IgD-negative memory B cell (primary cell): Measurements from ENCODE around the gene ZNF280C. TPM values are rescaled to one million over a fixed set of nuclear protein-coding genes. Genes with fewer than 3 reads are reported as not detected.

Experiments used
- H3K27ac Mint-ChIP-seq, 3 donors: one replicate each; pipeline ENCODE4 v1.8.0; 2020 to 2022; ENCODE audit warnings: mild to moderate bottlenecking in 3 of 3, mixed read lengths in 3 of 3, moderate library complexity in 1 of 3
- H3K27me3 Mint-ChIP-seq: one replicate; pipeline ENCODE4 v1.8.0; 2021; ENCODE audit warnings: mixed read lengths
- H3K36me3 Mint-ChIP-seq: one replicate; pipeline ENCODE4 v1.8.0; 2020; ENCODE audit warnings: mild to moderate bottlenecking, mixed read lengths
- H3K4me1 Mint-ChIP-seq, 3 donors: one replicate each; pipeline ENCODE4 v1.8.0; 2020 to 2022; ENCODE audit warnings: mixed read lengths in 3 of 3, mild to moderate bottlenecking in 1 of 3
- H3K4me3 Mint-ChIP-seq, 4 donors: one replicate each; pipeline ENCODE4 v1.8.0; 2020 to 2022; ENCODE audit warnings: mild to moderate bottlenecking in 4 of 4, mixed read lengths in 4 of 4, moderate library complexity in 3 of 4
- H3K9me3 Mint-ChIP-seq, 3 donors: one replicate each; pipeline ENCODE4 v1.8.0; 2020 to 2021; ENCODE audit warnings: mixed read lengths in 3 of 3, mild to moderate bottlenecking in 1 of 3
- polyA plus RNA-seq: library from polyadenylated mRNA; unstranded; fragments of 300-500 nt; fragmentation: Illumina TruSeq; gene quantifications from one replicate; pipeline ENCODE4 v1.2.3, GENCODE V29; 2021

Gene ZNF280C
- polyA plus RNA-seq, 1 donor from 2014 or later = 1.9 TPM

DNA sequence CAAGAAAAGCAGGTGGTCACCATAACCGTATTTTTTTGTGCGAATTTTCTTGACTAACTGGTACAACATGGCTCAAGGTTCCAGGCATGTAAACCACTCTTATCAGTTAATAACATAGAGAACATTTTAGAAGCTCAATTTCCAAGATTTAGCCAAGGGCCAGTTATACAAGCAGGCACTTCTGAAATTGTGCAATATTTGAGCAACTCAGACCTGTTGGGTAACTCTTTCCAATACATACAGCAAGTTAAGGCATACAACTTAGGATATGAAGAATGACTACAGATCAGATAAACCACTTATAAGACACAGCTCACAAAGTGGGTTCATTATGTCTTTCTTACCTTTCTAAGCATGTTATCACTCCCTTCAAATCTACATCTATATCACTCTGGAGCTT lies 43.9 kb downstream of the ZNF280C start:
- Mint-ChIP-seq H3K4me1 (no peaks in the 10 kb centered on the region), H3K27me3 (no peaks in the 10 kb centered on the region), H3K27ac (no peak overlapping the region), H3K9me3 (no peaks in the 10 kb centered on the region), H3K36me3 (peaks cover 2% of the 10 kb centered on the region), H3K4me3 (no peak overlapping the region)

DNA sequence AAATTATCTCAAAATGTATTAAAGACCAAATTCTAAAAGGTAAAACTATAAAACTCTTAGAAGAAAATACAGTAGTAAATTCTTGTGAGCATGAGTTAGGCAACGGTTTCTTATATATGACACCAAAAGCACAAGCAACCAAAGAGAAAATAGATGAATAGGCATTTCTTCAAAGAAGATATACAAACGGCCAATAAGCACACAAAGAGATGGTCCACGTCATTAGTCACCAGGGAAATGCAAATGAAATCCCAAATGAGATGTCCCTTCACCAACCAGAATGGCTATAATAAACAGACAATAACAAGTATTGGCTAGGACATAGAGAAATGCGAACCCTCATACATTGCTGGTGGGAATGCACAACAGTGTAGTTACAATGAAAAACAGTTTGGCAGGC lies 52.4 kb downstream of the ZNF280C start:
- Mint-ChIP-seq H3K27ac (no peak overlapping the region), H3K27me3 (peaks cover 2% of the 10 kb centered on the region), H3K4me1 (no peaks in the 10 kb centered on the region), H3K4me3 (no peak overlapping the region), H3K36me3 (peaks cover 2% of the 10 kb centered on the region), H3K9me3 (peaks cover 0 to 4% (median 0%) of the 10 kb centered on the region in 3 donors)

DNA sequence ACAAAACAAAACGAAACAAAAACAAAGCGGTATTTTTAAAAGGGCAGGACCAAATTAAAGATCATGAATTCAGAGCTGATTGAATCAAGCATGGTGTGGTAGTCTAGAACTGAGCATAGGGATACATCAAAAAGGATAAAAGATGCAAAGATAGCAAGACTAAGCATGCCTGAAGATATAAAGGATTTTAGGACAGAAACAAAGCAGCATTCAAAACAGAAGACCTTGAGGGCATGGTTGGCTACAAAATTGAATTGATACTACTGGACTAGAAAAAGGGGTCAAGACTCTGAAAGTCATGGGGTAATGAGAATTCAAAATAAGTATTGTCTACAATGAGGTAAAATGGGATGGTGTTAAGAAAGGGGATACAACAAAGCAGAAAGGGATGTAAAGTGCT lies 55.3 kb downstream of the ZNF280C start:
- peak overlapping the region in 1 of 3 donors; percentile 44 for H3K27ac Mint-ChIP-seq

DNA sequence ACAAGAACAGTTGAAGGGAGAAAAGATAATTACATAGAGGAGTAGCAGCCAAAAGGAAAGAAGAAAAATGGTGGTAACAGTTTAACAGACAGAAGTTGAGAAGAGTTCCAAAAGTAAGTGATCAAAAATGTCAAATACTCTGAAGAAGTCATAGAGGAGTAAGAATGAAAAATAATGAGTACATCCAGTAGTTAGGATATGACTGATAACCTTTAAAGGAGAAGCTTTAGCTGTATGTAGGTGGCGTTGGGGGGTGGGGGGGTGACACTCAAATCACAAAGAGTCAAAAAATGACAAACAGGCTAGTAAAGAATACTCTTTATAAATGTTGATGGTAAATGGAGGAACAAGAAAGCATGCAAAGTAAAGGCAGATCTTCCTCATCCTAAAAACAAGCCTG lies 56.3 kb downstream of the ZNF280C start:
- Mint-ChIP-seq H3K4me1 (no peaks in the 10 kb centered on the region), H3K9me3 (peaks cover 0 to 4% (median 0%) of the 10 kb centered on the region in 3 donors), H3K27me3 (peaks cover 5% of the 10 kb centered on the region), H3K36me3 (peaks cover 2% of the 10 kb centered on the region), H3K4me3 (no peak overlapping the region), H3K27ac (peak overlapping the region in 1 of 3 donors; percentile 26)

More for the DNA sequence above, 55.3 kb downstream of the ZNF280C start:
- H3K9me3 Mint-ChIP-seq = peaks cover 0 to 4% (median 0%) of the 10 kb centered on the region in 3 donors
- H3K36me3 Mint-ChIP-seq = peaks cover 2% of the 10 kb centered on the region
- no peaks in the 10 kb centered on the region for H3K4me1 Mint-ChIP-seq
- peaks cover 5% of the 10 kb centered on the region for H3K27me3 Mint-ChIP-seq
- no peak overlapping the region for H3K4me3 Mint-ChIP-seq

DNA sequence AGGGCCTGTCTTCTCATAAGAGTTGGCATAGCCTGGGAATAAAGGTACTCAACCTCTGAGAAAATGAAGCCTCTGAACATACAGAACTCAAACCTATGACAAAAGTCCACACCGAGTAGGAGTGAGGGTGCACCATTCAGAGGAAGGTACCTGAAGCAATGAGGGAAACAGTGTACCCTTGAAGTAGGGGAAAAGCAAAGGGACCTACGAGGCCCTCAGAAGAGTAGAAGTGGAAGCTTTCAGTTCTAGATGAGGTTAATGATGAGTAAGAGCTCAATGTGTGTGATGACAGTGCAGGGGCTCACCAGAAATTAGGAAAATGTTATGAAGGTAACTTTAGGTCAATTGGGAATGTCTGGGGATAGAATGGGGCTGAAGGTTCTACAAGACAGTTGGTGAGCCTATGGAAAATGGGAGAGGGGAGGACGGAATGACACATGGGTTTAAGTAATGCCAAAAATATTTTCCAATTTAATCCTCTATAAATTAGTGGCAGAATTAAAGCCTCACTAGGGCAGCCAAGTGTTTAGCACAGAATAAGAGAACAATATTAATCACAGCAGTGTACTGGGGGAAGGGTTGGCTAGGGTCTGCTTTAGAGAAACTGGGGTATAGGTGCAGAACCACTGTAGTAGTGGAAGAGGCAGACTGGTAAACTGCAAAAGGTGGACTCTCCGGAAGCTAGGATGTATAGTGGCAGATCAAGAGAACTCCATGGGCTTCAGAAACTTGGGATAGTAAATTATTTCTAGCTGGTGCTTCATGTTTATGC lies 57.1 kb downstream of the ZNF280C start:
- H3K27ac Mint-ChIP-seq = no peak overlapping the region

DNA sequence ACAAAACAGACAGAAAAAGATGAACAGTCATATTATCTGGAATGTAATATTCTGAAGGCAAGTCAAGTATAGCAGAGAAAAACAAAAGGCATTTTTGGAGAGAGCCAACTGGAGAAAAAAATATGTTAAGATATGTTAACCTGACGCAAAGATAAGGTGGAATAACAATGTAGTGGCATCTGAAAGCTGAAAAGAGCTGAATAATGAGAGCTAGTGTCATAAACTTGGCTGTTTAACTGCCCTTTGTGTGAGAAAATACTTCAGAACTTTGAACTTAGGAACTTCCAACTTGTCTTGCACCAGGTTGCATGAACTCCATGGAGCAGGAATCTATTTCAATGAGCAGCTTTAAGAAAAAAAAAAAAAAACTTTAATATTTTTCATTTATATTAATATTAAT lies 64.1 kb downstream of the ZNF280C start:
- no peaks in the 10 kb centered on the region for H3K36me3 Mint-ChIP-seq
- H3K27me3 Mint-ChIP-seq = no peaks in the 10 kb centered on the region
- H3K4me3 Mint-ChIP-seq = no peak overlapping the region
- H3K4me1 Mint-ChIP-seq = no peaks in the 10 kb centered on the region
- H3K27ac Mint-ChIP-seq = no peak overlapping the region
- no peaks in the 10 kb centered on the region for H3K9me3 Mint-ChIP-seq

More for the DNA sequence above, 57.1 kb downstream of the ZNF280C start:
- Mint-ChIP-seq H3K4me1 (no peaks in the 10 kb centered on the region), H3K4me3 (no peak overlapping the region), H3K36me3 (peaks cover 2% of the 10 kb centered on the region), H3K27me3 (peaks cover 5% of the 10 kb centered on the region), H3K9me3 (no peaks in the 10 kb centered on the region)

DNA sequence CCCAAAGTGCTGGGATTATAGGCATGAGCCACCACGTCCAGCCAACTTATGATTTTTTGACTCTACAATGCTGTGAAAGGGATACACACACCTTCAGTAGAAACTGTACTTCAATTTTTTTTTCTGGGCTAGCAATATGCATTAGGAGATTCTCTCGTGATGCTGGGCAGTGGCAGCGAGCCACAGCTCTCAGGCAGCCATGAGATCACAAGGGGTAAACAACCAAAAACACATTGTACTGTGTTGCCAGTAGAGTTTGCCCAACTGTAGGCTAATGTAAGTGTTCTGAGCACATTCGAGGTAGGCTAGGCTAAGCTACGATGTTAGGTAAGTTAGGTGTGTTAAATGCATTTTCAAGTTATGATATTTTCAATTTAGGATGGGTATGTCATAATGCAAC lies 71.2 kb downstream of the ZNF280C start:
- Mint-ChIP-seq H3K36me3 (no peaks in the 10 kb centered on the region), H3K9me3 (no peaks in the 10 kb centered on the region), H3K4me1 (peaks cover 0 to 5% (median under 1%) of the 10 kb centered on the region in 3 donors), H3K27me3 (peaks cover 2% of the 10 kb centered on the region), H3K4me3 (no peak overlapping the region), H3K27ac (no peak overlapping the region)

DNA sequence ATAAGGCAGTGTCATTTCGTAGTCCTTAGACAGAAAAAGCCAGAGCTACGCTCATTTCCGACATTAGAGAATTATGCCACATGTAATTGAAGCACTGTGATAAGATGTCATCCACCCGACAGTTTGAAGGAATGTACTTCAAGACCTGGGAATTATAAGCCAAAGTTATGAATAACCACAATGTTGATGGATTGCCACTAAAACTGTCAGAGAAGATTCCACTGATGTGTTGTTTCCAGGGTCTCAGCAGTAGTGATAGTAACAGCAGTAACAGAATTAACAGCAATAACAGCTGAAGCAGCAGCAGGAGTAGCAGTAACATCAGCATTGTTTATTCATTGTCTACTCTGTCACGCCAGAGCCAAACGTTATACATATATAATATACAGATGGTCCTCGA lies 72.2 kb downstream of the ZNF280C start:
- no peaks in the 10 kb centered on the region for H3K9me3 Mint-ChIP-seq
- no peaks in the 10 kb centered on the region for H3K36me3 Mint-ChIP-seq
- peaks cover 1 to 7% (median 4%) of the 10 kb centered on the region in 3 donors for H3K4me1 Mint-ChIP-seq
- no peak overlapping the region for H3K4me3 Mint-ChIP-seq
- H3K27me3 Mint-ChIP-seq = peaks cover 2% of the 10 kb centered on the region
- H3K27ac Mint-ChIP-seq = no peak overlapping the region

DNA sequence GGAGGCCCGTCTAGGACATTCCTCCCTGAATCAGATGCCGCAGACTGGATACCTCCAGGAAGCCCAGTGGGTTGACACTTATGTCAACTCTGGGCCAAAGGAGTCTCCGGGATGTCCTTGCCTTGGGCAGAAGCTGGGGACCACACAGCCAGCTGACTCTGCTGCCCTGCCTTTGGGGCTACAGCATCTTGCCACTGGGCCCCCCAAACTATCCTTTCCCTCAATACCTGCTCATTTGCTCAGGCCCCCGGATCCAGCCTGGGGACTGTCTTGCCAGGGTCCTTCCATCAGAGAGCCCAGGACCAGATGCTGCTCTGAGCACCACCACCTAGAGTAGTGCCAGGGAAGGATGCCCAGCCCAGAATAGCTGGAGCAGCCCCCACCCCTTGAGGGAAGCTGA lies 77.9 kb downstream of the ZNF280C start:
- Mint-ChIP-seq H3K27me3 (peaks cover 5% of the 10 kb centered on the region), H3K36me3 (no peaks in the 10 kb centered on the region), H3K9me3 (no peaks in the 10 kb centered on the region), H3K27ac (no peak overlapping the region), H3K4me3 (no peak overlapping the region), H3K4me1 (peaks cover 3 to 7% (median 4%) of the 10 kb centered on the region in 3 donors)

DNA sequence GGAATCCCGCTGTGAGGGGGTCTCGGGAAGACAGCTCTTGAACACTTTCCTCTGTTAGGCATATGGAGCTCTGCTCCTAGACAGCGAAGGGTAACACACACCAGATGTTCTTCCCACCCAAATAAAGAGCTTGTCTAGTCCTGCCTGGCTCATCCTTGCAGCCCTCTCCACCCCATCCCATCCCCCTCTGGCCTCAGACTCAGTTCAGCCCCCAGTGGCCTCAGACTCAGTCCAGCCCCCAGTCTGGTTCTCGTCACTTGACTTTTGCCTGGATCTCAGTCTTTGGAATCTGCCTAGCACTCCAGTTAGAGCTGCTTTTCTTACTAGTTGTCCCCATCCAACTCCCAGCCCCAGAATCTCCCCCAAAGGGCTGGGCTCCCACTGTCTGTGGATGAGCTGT lies 82.0 kb downstream of the ZNF280C start:
- Mint-ChIP-seq H3K27me3 (peaks cover 3% of the 10 kb centered on the region), H3K9me3 (no peaks in the 10 kb centered on the region), H3K36me3 (no peaks in the 10 kb centered on the region), H3K4me1 (peaks cover 7 to 16% (median 10%) of the 10 kb centered on the region in 3 donors), H3K27ac (no peak overlapping the region), H3K4me3 (no peak overlapping the region)

DNA sequence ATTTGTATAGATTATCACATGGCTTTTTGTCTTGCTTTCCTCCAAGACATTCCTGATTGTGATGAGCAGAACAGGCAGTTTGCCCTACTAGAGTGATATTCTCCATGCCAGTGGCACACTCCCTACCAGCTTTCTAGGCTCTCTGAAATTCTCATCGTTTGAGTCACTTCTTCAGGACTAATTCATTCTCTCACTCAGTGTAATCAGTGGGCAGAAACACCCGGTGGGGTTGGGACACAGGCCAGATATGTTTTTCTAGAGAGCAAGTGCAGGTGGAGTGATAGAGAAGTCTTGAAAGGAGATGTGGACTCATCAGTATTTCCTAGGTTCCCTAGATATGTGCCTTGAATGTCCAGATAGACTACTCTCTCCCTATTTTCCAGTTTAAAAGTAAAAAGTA lies 83.8 kb downstream of the ZNF280C start:
- peak overlapping the region in 1 of 3 donors; percentile 38 for H3K27ac Mint-ChIP-seq
- H3K4me3 Mint-ChIP-seq = no peak overlapping the region
- H3K9me3 Mint-ChIP-seq = peaks cover 0 to 2% (median 0%) of the 10 kb centered on the region in 3 donors
- H3K27me3 Mint-ChIP-seq = peaks cover 3% of the 10 kb centered on the region
- H3K4me1 Mint-ChIP-seq = peaks cover 7 to 16% (median 10%) of the 10 kb centered on the region in 3 donors
- H3K36me3 Mint-ChIP-seq = no peaks in the 10 kb centered on the region

DNA sequence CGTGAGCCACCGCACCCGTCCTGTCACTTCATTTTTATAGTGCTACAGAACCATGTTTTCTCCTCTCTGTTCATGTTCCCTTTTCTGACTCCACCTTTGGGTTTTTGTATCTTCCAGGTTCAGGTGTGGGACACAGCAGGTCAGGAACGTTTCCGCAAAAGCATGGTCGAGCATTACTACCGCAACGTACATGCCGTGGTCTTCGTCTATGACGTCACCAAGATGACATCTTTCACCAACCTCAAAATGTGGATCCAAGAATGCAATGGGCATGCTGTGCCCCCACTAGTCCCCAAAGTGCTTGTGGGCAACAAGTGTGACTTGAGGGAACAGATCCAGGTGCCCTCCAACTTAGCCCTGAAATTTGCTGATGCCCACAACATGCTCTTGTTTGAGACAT lies 84.5 kb downstream of the ZNF280C start:
- Mint-ChIP-seq H3K36me3 (no peaks in the 10 kb centered on the region), H3K27me3 (peaks cover 3% of the 10 kb centered on the region), H3K4me1 (peaks cover 7 to 16% (median 10%) of the 10 kb centered on the region in 3 donors), H3K9me3 (peaks cover 0 to 2% (median 0%) of the 10 kb centered on the region in 3 donors), H3K4me3 (peak overlapping the region in 1 of 4 donors; percentile 23), H3K27ac (peak overlapping the region in 1 of 3 donors; percentile 77)

DNA sequence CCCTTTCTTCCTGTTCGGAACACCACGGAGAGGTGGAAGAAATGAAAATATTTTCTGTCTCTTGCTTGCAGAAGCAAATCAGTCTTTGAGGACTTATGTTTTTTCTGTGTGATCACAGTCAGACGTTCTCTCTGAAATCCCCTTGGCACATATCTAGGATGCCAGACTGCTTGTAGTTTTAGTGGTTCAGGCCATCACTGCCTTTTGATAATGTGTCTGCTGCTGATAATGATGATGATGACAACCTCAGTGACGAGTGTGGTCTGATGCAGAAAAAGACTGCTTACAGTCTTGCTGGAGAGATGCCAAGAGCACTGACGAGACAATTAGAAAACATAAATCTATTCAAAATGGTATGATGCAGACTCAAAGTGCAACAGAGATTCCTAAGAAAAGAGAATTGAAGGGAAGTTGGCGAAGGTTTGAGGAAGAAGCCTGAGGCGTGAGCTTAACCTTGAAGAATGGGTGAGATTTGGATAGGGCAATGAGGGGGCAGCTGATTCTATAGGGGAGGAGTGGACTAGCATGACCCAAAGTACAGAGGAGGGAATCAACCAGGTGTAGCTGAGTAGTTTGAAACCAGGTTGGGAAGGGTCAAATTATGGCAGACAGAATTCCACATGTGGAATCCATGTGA lies 89.0 kb downstream of the ZNF280C start:
- Mint-ChIP-seq H3K4me3 (no peak overlapping the region), H3K4me1 (peaks cover 26 to 31% (median 31%) of the 10 kb centered on the region in 3 donors)

DNA sequence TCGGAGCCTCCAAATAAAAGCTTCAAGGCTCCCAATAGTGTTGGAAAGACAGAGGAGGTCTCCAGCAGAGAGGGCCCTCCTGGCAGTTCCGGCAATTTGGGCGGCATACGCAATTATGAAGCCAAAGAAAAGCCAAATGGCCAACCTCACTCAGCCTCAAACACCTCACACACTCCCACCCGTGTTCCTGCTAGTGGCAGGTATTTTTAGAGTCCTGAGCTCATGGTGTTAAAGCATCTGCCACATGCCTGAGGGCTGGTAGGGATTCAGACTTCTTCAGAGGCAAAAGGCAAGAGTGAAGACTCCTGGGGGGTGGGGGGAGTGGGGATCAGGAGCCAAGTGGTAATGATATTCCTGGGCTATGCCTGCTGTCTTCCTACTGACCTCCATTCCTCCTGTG lies 89.5 kb downstream of the ZNF280C start:
- H3K36me3 Mint-ChIP-seq = no peaks in the 10 kb centered on the region
- H3K27me3 Mint-ChIP-seq = peaks cover 1% of the 10 kb centered on the region
- H3K4me3 Mint-ChIP-seq = no peak overlapping the region
- H3K27ac Mint-ChIP-seq = peak overlapping the region in 1 of 3 donors; percentile 31
- peaks cover 0 to 2% (median 0%) of the 10 kb centered on the region in 3 donors for H3K9me3 Mint-ChIP-seq
- peaks cover 27 to 36% (median 33%) of the 10 kb centered on the region in 3 donors for H3K4me1 Mint-ChIP-seq

More for the DNA sequence above, 89.0 kb downstream of the ZNF280C start:
- H3K36me3 Mint-ChIP-seq = no peaks in the 10 kb centered on the region
- H3K27ac Mint-ChIP-seq = no peak overlapping the region
- H3K27me3 Mint-ChIP-seq = peaks cover 1% of the 10 kb centered on the region
- H3K9me3 Mint-ChIP-seq = peaks cover 0 to 2% (median 0%) of the 10 kb centered on the region in 3 donors

DNA sequence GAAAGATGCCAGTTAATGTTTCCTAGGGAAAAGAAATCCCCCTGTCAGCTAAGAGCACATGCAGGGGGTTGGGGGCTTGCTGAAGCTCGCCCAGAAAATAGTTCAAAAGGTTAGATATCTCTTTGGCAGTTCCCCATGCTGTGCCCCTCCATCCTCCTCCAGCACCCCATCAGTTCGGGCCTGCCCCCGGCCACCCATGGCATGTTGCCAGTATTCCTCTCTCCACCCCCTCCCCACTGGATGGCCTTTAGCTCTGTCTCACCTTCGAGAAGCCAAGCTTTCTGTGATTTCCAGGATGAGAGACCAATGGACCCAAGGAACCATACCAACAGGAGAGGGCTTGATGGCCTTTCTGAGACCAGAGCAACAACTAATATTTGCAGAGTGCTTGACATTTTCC lies 91.8 kb downstream of the ZNF280C start:
- Mint-ChIP-seq H3K27ac (peak overlapping the region in 2 of 3 donors; percentile 80 to 82), H3K36me3 (no peaks in the 10 kb centered on the region), H3K4me3 (peak overlapping the region in 1 of 4 donors; percentile 45), H3K9me3 (peaks cover 0 to 2% (median 0%) of the 10 kb centered on the region in 3 donors), H3K4me1 (peaks cover 34 to 37% (median 34%) of the 10 kb centered on the region in 3 donors), H3K27me3 (peaks cover 1% of the 10 kb centered on the region)
